GM12875 (cell line): Measurements from ENCODE around the gene POLR3G.

ENCODE experiments used
- H3K4me3 ChIP-seq: one replicate; pipeline ENCODE4 v1.5.1; 2011; ENCODE audit warnings: low read depth, low read length, control low read depth
- CTCF ChIP-seq: IDR thresholded peaks from 2 replicates; pipeline ENCODE4 v1.5.1; 2011; ENCODE audit warnings: low read depth, mild to moderate bottlenecking, control low read depth, inconsistent platforms, low read length, moderate library complexity, borderline replicate concordance; ENCODE audit not compliant: insufficient read depth

POLR3G gene

GRCh38 chr5:90479611-90480385 is 5.1 kb downstream of the POLR3G start:
- H3K4me3 ChIP-seq = no peak overlapping the region
- TF ChIP-seq CTCF = no peak

- no peak overlapping the region for H3K4me3 ChIP-seq
- no peak for TF ChIP-seq CTCF
These were observed 6.0 kb downstream of the POLR3G start for GRCh38 chr5:90480699-90481098.

- H3K4me3 ChIP-seq = no peak overlapping the region
- no peak for TF ChIP-seq CTCF
These were observed 8.5 kb downstream of the POLR3G start for GRCh38 chr5:90483206-90483605.

- TF ChIP-seq CTCF = no peak
- no peak overlapping the region for H3K4me3 ChIP-seq
These were observed 9.9 kb downstream of the POLR3G start for GRCh38 chr5:90484540-90484939.

GRCh38 chr5:90488791-90489190 is 14.1 kb downstream of the POLR3G start:
- H3K4me3 ChIP-seq = no peak overlapping the region

GRCh38 chr5:90494043-90494442 is 19.4 kb downstream of the POLR3G start:
- no peak overlapping the region for H3K4me3 ChIP-seq
- no peak for TF ChIP-seq CTCF

More at GRCh38 chr5:90488791-90489190, 14.1 kb downstream of the POLR3G start:
- TF ChIP-seq CTCF = no peak

- TF ChIP-seq CTCF = no peak
- H3K4me3 ChIP-seq = no peak overlapping the region
These were observed 20.5 kb downstream of the POLR3G start for GRCh38 chr5:90495146-90495545.
